H1 (cell line): ENCODE results near the gene CCP110.

Source experiments
- KDM1A ChIP-seq: fragments of 200-600, 300-600 bp; sonication (generic); IDR thresholded peaks from 2 replicates; pipeline ENCODE4 v1.7.1; 2016; ENCODE audit warnings: mild to moderate bottlenecking, low read length, borderline replicate concordance
- POLR2A ChIP-seq, 2 experiments: IDR thresholded peaks; 1 replicate in 1 of 2; 2 replicates in 1 of 2; pipeline ENCODE4 v1.6.1; 2011; ENCODE audit warnings: low read depth in 2 of 2, low read length in 2 of 2, mild to moderate bottlenecking in 2 of 2; ENCODE audit errors: control extremely low read depth in 1 of 2
- RBBP5 ChIP-seq: IDR thresholded peaks from 2 replicates; pipeline ENCODE4 v1.7.1; 2012; ENCODE audit warnings: low read depth, mild to moderate bottlenecking, inconsistent platforms, low read length, moderate library complexity, borderline replicate concordance
- SIRT6 ChIP-seq: IDR thresholded peaks from one replicate; pipeline ENCODE4 v1.7.1; 2012; ENCODE audit warnings: low read length, inconsistent platforms
- TF ChIP-seq, protein P1 (sequence below), 3 experiments: IDR thresholded peaks; 1 replicate in 2 of 3; 2 replicates in 1 of 3; pipeline versions ENCODE4 v1.5.1 to v1.6.1; 2011; ENCODE audit warnings: low read length in 3 of 3, mild to moderate bottlenecking in 3 of 3, inconsistent platforms in 2 of 3, low read depth in 1 of 3, moderate library complexity in 1 of 3; ENCODE audit not compliant: insufficient read depth in 1 of 3; ENCODE audit errors: control extremely low read depth in 1 of 3

DNA sequence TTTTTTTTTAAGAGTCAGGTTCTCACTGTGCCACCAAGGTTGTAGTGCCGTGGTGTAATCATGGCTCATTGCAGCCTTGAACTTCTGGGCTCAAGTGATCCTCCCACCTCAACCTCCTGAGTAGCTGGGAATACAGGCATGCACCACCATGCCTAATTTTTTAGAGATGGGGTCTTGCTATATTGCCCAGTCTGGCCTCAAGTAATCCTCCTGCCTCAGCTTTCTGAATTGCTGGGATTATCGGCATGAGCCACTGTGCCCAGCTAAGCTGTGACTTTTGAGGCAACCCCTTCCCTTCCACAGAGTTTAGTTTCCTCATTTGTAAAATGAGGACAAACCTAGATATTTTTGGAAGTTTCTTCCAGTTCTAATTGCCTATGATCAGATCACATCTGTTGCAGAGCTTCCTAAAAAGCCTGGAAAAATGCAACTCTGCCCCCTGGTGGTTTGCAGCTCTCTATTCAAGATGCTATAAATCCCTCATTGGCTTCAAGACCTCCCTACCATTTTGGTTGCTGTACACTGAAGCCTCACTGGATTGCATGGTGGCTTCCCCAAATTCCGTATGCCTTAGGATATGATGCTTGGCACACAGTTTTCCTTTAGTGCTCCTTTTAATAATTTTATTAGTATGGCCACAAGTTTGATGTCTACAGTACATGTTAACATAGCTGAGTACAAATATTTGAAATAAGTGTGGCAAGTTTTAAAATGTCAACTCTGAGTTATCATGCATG lies 21.2 kb upstream of the CCP110 start:
- TF ChIP-seq, protein P1, sequence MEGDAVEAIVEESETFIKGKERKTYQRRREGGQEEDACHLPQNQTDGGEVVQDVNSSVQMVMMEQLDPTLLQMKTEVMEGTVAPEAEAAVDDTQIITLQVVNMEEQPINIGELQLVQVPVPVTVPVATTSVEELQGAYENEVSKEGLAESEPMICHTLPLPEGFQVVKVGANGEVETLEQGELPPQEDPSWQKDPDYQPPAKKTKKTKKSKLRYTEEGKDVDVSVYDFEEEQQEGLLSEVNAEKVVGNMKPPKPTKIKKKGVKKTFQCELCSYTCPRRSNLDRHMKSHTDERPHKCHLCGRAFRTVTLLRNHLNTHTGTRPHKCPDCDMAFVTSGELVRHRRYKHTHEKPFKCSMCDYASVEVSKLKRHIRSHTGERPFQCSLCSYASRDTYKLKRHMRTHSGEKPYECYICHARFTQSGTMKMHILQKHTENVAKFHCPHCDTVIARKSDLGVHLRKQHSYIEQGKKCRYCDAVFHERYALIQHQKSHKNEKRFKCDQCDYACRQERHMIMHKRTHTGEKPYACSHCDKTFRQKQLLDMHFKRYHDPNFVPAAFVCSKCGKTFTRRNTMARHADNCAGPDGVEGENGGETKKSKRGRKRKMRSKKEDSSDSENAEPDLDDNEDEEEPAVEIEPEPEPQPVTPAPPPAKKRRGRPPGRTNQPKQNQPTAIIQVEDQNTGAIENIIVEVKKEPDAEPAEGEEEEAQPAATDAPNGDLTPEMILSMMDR (IDR thresholded peaks at IDR 0.05; ENCODE audit: control extremely low read depth in 1 of 3, insufficient read depth in 1 of 3, low read depth in 1 of 3, low read length in 3 of 3): peak in 2 of 3 experiments; percentile 70 to 79; a peak in 3 of 4 replicates
- TF ChIP-seq RBBP5: no peak
- TF ChIP-seq POLR2A (IDR thresholded peaks at IDR 0.05; ENCODE audit: control extremely low read depth in 1 of 2, low read depth in 2 of 2, low read length in 2 of 2): no peak
- TF ChIP-seq KDM1A: peak; percentile 94
- no peak for TF ChIP-seq SIRT6
